ENCODE results near the gene IFNGR2. TPM values are rescaled to one million over a fixed set of nuclear protein-coding genes. Genes with fewer than 3 reads are reported as not detected.

Gene IFNGR2
- total and polyA plus RNA-seq, 2 of the 13 experiments (the other 11 are each of a cell fraction or from before 2014, with no cell fraction given), result 61.3 to 117 TPM

DNA sequence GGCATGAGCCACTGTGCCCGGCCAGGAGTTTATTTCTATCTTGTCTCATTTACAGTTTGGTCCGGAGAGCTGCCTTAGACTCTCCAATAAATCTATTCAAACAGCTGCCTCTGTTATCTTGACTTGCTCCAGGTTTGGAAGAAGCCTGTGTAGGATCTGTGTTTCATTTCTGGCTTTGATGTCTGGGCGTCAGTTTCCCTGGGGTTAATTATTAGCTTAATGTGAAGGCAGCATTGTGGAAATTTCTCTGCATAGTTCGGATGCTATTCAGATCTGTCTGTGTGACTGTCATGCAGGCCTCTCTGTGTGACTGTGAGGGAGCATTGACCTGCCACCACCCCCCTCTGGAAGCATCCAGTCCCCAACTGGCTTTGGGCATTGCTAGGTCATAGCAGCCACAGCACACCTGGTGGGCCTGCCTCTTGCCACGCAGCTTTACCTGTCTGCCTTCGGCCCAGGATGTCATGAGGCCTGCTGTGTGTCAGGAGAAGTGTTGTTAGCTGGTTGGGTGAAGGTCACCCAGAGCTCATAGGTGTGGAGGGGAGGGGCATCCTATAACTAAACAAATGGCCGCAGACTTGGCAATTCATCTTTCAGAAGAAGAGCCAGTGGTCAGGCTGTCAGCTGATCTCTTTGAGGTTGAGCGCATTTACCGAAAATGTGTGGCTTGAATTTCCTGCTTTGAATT is 9.8 kb downstream of the IFNGR2 start (continued):
- TF ChIP-seq ZNF260 (CRISPR knock-in tag; IDR thresholded peaks at IDR 0.05; ENCODE audit: borderline replicate concordance, low read depth), result no peak
- TF ChIP-seq ZNF569 (CRISPR knock-in tag; IDR thresholded peaks at IDR 0.05; ENCODE audit: borderline replicate concordance), result 0 out of 2 replicates have a peak, but pooled peaks have one; percentile 62
- TF ChIP-seq, protein P1, sequence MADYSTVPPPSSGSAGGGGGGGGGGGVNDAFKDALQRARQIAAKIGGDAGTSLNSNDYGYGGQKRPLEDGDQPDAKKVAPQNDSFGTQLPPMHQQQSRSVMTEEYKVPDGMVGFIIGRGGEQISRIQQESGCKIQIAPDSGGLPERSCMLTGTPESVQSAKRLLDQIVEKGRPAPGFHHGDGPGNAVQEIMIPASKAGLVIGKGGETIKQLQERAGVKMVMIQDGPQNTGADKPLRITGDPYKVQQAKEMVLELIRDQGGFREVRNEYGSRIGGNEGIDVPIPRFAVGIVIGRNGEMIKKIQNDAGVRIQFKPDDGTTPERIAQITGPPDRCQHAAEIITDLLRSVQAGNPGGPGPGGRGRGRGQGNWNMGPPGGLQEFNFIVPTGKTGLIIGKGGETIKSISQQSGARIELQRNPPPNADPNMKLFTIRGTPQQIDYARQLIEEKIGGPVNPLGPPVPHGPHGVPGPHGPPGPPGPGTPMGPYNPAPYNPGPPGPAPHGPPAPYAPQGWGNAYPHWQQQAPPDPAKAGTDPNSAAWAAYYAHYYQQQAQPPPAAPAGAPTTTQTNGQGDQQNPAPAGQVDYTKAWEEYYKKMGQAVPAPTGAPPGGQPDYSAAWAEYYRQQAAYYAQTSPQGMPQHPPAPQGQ (CRISPR knock-in tag; IDR thresholded peaks at IDR 0.05; ENCODE audit: borderline replicate concordance), result no peak
- no peak for TF ChIP-seq GPN1 (CRISPR knock-in tag; IDR thresholded peaks at IDR 0.05; ENCODE audit: borderline replicate concordance)
- 0 out of 2 replicates have a peak, but pooled peaks have one; percentile 40 for TF ChIP-seq TBX3 (IDR thresholded peaks at IDR 0.05; ENCODE audit: borderline replicate concordance)
- no peak for TF ChIP-seq RFX1 (IDR thresholded peaks at IDR 0.05)
- no peak for TF ChIP-seq NFE2 (CRISPR knock-in tag; IDR thresholded peaks at IDR 0.05)
- no peak for TF ChIP-seq ZSCAN12 (CRISPR knock-in tag; IDR thresholded peaks at IDR 0.05)
- no peak for TF ChIP-seq ZNF256 (CRISPR knock-in tag; conservative IDR thresholded peaks at IDR 0.05)
- TF ChIP-seq ZNF317 (CRISPR knock-in tag; IDR thresholded peaks at IDR 0.05), result peak; percentile 26; the same call in 1 of the 2 replicates
- TF ChIP-seq IRF2 (CRISPR knock-in tag; IDR thresholded peaks at IDR 0.05), result peak; percentile 78
- TF ChIP-seq MIER3 (CRISPR knock-in tag; IDR thresholded peaks at IDR 0.05; ENCODE audit: borderline replicate concordance), result 0 out of 2 replicates have a peak, but pooled peaks have one; percentile 28
- TF ChIP-seq CAMTA2 (CRISPR knock-in tag; IDR thresholded peaks at IDR 0.05; ENCODE audit: borderline replicate concordance), result no peak
- TF ChIP-seq, protein P2, sequence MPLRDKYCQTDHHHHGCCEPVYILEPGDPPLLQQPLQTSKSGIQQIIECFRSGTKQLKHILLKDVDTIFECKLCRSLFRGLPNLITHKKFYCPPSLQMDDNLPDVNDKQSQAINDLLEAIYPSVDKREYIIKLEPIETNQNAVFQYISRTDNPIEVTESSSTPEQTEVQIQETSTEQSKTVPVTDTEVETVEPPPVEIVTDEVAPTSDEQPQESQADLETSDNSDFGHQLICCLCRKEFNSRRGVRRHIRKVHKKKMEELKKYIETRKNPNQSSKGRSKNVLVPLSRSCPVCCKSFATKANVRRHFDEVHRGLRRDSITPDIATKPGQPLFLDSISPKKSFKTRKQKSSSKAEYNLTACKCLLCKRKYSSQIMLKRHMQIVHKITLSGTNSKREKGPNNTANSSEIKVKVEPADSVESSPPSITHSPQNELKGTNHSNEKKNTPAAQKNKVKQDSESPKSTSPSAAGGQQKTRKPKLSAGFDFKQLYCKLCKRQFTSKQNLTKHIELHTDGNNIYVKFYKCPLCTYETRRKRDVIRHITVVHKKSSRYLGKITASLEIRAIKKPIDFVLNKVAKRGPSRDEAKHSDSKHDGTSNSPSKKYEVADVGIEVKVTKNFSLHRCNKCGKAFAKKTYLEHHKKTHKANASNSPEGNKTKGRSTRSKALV (CRISPR knock-in tag; IDR thresholded peaks at IDR 0.05), result no peak; the same call in 1 of the 2 replicates
- TF ChIP-seq ZNF138 (CRISPR knock-in tag; IDR thresholded peaks at IDR 0.05; ENCODE audit: low read depth), result no peak
- TF ChIP-seq, protein P3, sequence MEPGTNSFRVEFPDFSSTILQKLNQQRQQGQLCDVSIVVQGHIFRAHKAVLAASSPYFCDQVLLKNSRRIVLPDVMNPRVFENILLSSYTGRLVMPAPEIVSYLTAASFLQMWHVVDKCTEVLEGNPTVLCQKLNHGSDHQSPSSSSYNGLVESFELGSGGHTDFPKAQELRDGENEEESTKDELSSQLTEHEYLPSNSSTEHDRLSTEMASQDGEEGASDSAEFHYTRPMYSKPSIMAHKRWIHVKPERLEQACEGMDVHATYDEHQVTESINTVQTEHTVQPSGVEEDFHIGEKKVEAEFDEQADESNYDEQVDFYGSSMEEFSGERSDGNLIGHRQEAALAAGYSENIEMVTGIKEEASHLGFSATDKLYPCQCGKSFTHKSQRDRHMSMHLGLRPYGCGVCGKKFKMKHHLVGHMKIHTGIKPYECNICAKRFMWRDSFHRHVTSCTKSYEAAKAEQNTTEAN (CRISPR knock-in tag; conservative IDR thresholded peaks at IDR 0.05), result no peak
- TF ChIP-seq NFIB (CRISPR knock-in tag; IDR thresholded peaks at IDR 0.05; ENCODE audit: borderline replicate concordance), result no peak
- TF ChIP-seq ZNF570 (CRISPR knock-in tag; IDR thresholded peaks at IDR 0.05; ENCODE audit: borderline replicate concordance), result no peak
- no peak; the same call in 1 of the 2 replicates for TF ChIP-seq ZNF232 (CRISPR knock-in tag; IDR thresholded peaks at IDR 0.05; ENCODE audit: borderline replicate concordance)
- peak in 1 of 2 experiments; percentile 71; a peak in 2 of 4 replicates for TF ChIP-seq EP300 (IDR thresholded peaks at IDR 0.05; ENCODE audit: low read depth in 2 of 2, low read length in 2 of 2)
- peak; percentile 67; the same call in 1 of the 2 replicates for TF ChIP-seq EP300 (CRISPR knock-in tag; IDR thresholded peaks at IDR 0.05; ENCODE audit: borderline replicate concordance)
- TF ChIP-seq, protein P4, sequence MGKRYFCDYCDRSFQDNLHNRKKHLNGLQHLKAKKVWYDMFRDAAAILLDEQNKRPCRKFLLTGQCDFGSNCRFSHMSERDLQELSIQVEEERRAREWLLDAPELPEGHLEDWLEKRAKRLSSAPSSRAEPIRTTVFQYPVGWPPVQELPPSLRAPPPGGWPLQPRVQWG (CRISPR knock-in tag; IDR thresholded peaks at IDR 0.05; ENCODE audit: borderline replicate concordance, low read depth), result no peak
- TF ChIP-seq, protein P5, sequence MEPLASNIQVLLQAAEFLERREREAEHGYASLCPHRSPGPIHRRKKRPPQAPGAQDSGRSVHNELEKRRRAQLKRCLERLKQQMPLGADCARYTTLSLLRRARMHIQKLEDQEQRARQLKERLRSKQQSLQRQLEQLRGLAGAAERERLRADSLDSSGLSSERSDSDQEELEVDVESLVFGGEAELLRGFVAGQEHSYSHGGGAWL (CRISPR knock-in tag; IDR thresholded peaks at IDR 0.05), result no peak
- TF ChIP-seq NR2C2 (CRISPR knock-in tag; IDR thresholded peaks at IDR 0.05; ENCODE audit: borderline replicate concordance), result 0 out of 2 replicates have a peak, but pooled peaks have one; percentile 41

Data from HepG2 (cell line).